Erythroblast (primary cell): ENCODE measurements around the gene HOXB2.

Experiments used
- GATA1 ChIP-seq: IDR thresholded peaks from 2 replicates; pipeline ENCODE4 v1.6.1; 2011; ENCODE audit warnings: low read depth, mild to moderate bottlenecking, control low read depth, low read length, moderate library complexity
- POLR2A ChIP-seq: IDR thresholded peaks from 2 replicates; pipeline ENCODE4 v1.6.1; 2011; ENCODE audit warnings: mild to moderate bottlenecking, low read length

DNA sequence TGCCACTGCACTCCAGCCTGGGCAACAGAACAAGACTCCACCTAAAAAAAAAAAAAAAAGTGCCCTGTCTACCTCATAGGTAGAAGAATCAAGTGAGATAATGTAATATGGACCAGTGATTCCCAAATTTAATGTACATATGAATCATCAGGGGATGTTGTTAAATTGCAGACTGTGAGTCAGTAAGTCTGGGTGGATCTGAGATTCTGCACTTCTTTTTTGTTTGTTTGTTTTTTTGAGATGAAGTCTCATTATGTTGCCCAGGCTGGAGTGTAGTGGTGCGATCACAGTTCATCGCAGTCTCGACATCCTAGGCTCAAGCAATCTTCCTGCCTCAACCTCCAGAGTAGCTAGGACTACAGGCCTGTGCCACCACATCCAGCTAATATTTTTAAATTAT lies 45.7 kb downstream of the HOXB2 start:
- TF ChIP-seq POLR2A, result no peak
- TF ChIP-seq GATA1, result no peak
